Stimulated activated CD4-positive, alpha-beta T cell treated with anti-CD3 and anti-CD28 coated beads, Interleukin-12 subunit alpha, Interleukin-12 subunit beta, amount 100 ng/mL, for 24 hours (primary cell): ENCODE measurements around the gene FLYWCH2.
"Not testable (repeated sequence)": the region's sequence is repeated elsewhere in the genome, so short reads cannot be mapped to it uniquely, and the experiment has no call there.

Experiments used
- DNase-seq, 2 experiments: peaks; one replicate each; pipeline ENCODE4 v3.0.0-alpha.2; 2020; ENCODE audit warnings: low read depth in 2 of 2

The FLYWCH2 gene

DNA sequence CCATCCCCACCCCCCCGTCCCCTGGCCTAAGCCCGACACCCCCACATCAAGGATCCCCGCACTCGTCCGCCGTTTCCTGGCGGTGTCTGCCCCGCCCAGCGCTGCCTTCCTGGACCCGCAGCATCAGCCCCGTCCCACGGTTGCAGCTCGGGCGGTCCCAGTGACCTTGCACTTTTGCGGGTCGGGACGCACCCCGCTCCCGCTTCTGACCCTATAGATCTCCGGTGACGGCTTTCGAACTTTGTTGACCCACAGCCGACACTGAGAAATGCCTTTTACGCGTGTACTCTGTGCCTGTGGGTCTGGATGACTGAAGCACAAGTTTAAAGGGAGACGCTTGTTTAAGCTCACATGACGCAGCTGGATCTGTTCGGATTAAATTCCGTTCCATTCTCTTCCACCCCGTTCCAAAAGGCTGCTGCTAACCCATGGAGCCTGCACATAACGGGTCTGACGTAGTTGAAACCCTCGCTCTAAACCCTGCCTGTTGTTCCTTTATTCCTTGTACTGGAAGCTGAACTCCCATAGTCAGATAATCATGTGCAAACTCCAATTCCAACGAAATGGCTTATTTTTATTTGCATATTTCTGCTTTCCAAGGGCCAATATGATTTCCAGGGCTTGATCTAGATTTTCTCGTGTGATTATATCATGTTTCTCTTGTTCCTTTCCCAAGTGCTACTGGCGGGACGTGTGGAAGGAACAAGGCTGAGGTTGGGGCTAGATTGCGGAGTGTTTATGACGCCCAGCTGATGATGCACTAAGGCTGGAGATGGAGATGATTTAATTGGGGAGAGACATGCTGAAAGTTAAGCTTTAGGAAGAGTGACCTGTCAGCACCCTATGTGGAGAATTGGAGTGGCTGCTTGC is 29.6 kb downstream of the FLYWCH2 start:
- peak; percentile 5 to 24 for DNase-seq

DNA sequence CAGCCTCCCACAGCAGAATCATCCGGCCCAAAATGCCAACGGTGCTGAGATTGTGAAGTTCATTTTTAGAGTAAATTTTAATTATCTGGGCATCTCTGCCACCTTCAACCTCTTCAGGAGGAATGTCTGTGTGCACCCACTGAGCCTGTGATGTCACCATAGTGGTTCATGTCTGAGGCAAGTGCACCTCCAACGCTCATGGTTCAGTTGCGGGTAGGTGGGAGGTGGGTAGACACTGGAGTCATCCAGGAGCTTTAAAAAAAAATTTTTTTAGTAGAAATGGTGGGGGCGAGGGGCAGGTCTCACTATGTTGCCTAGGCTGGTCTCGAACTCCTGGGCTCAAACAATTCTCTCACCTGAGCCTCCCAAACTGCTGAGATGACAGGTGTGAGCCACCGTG is 30.6 kb downstream of the FLYWCH2 start:
- no peak for DNase-seq

DNA sequence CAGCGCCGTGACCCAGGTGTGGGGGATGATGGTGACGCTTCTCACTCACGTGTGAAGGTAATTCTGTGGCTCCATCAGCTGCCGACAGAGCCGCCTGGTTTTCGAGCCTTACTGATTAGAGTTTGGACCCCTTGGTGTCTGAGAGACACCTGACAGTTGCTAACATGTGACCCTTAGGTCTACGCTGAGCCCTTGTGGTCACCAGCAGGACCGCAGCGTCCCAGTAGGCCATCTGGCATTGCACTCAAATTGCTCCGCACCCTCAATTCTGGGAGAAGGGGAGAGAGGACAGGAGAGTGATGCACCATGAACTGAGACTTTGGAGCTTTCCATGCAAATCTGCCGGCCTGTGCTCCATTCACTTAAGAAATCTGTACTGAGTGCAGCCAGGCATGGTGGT is 31.2 kb downstream of the FLYWCH2 start:
- DNase-seq, result no peak

DNA sequence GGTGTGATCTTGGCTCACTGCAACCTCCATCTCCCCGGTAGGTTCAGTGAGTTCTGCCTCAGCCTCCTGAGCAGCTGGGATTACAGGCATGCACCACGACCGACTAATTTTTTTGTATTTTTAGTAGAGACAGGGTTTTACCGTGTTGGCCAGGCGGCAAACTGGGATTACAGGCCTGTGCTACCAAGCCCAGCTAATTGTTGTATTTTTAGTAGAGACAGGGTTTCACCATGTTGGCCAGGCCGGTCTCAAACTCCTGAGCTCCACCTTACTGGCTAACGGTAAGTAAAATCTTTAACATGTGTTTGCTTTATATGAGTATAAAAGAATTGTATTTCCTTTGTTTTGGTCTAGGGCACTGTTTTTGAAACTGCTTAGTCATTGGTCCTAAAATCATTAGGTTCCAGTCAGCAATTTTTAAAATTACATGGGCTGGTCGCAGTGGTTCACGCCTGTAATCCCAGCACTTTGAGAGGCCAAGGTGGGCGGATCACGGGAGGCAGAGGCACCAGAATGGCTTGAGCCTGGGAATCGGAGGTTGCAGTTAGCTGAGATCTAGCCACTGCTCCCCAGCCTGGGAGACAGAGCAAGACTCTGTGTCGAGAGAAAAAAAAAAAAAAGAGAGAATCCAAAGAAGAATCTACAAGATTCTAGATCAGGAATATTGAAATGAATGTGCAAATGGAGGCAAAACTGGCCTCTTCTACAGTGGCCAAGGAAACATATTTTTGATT is 32.3 kb downstream of the FLYWCH2 start:
- DNase-seq, result no peak

DNA sequence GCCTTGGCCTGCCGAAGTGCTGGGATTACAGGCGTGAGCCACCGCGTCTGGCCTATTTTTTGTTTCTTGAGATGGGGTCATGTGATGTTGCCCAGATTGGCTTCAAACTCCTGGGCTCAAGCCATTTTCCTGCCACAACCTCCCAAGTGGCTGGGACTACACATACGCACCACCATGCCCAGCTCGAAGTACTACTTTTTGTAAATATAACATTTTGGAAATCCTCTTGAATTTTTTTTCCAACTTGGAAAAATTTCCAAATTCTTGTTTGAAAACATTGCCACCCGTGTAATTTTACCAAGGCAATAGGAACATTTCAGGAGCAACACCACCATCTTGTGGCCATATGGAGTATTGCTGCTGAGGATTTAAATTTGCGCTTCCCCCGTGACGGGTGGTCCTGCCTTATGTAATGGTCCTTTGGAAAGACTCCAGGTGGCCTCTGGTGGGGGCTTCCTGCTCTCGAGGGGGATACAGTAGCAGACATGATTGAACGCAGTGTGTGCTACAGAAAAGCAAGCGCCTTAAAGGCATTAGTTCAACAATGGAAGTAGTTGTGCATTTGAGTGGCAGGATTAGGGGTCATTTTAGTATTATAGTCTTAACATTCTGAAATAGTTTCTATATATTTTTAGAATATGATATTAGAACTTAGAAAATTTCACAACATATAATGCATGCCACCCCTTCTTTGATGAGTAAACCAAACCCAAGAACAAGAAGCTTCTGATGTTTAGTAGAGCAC is 36.7 kb downstream of the FLYWCH2 start:
- peak; percentile 17 to 43 for DNase-seq

DNA sequence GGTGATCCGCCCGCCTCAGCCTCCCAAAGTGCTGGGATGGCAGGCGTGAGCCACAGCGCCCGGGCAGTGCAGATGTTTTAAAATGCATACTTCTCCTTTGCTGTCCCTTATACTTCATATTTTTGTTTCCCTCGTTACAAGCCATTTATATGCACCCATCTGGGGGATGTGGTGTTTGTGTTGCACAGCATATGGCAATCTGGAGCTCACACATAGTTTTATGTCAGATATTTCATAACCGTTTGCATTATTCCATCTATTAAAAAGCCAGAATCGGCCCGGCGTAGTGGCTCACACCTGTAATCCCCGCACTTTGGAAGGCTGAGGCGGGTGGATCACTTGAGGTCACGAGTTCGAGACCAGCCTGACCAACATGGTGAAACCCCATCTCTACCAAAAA is 40.5 kb downstream of the FLYWCH2 start:
- no peak for DNase-seq

DNA sequence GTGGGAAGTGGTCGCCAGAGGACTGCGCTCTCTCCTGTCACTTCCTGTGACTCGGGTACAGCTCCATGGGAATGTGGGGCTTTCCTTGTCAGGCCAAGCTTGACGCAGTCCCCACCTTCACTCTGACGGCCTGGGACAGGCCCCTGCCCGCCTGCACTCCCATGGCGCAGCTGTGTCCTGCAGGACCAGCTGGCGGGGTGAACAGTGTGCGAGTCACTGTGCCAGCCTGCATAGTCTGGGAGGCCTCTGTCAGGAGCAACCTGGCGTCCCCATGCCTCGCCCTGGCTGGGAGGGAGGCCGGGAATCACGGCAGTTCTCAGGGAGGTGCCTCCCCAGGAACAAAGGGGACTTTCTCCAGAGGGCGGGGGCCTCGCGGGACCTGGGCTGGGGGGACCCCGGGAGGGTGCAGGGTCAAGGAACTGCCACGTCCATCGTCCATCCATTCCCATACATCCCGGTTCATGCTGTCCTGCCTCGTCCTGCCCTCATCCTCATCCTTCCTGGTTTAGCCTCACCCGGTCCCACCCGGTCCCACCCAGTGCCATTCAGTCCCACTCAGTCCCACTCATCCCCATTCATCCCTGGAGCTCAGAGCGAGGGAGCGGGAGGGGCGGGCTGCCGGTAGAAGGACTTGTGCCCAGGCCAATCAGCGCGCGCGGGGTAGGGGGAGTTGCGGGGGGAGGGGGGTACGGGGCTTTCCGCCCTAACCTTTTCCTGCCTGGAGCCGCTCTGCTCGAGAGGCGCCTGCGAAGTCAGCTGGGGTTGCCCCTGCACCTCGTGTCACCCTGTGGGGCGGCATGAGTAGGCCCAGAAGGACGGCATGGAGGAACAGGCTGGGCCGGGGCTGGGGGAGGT is 42.1 kb downstream of the FLYWCH2 start:
- DNase-seq, result no peak

DNA sequence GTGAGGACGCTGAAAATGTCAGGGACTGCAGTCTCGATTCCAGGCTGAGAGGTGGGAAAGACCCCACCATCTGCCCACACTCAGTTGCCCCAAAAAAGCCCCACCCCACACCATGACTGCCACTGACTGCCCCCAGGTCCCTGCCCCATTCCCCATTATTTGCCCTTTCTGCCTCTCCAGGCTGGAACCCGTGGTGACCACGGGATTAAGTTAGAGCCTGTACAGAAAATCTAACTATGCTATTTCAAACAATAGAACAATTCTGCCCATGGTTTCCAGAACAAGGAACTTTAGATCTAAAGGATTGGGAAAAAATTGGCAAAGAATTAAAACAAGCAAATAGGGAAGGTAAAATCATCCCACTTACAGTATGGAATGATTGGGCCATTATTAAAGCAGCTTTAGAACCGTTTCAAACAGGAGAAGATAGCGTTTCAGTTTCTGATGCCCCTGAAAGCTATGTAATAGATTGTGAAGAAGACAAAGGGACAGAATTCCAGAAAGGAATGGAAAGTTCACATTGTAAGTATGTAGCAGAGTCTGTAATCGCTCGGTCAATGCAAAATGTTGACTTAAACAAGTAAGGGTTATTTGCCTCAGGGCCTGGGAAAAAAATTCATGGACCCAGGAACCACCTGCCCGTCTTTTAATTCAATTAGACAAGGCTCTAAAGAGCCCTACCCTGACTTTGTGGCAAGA is 43.1 kb downstream of the FLYWCH2 start:
- DNase-seq, result no peak

DNA sequence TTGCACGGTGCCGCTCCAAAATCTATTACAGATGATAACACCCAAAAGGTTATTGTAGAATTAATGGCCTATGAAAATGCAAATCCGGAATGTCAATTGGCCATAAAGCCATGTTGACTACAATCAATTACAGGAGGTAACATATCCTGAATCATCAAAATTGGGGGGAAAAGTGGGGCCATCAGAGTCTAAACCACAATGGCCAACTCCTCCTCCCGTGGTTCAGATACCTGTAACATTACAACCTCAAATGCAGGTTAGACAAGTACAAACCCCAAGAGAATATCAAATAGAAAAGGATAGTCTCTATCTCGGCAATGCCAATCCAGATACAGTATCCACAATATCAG is 43.6 kb downstream of the FLYWCH2 start:
- no peak for DNase-seq

DNA sequence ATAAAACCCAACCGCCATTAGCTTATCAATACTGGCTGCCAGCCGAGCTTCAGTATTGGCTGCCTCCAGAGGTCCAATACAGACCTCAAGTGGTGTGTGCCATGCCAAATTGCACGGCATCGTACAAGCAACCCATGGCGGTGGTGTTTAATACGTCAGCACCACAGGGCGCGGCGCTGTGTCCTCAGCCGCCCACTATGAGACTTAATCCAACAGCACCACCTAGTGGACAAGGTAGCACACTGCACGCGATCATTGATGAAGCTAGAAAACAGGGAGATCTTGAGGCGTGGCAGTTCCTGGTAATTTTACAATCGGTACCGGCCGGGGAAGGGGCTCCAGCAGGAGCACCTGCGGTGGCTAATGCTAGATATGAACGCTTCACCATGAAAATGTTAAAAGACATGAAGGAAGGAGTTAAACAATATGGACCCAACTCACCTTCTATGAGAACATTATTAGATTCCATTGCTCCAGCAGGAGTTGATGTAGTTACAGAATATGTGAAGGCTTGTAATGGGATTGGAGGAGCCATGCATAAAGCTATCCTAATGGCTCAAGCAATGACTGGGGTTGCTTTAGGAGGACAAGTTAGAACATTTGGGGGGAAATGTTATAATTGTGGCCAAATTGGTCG is 44.1 kb downstream of the FLYWCH2 start:
- DNase-seq, result peak; percentile 73 to 87

DNA sequence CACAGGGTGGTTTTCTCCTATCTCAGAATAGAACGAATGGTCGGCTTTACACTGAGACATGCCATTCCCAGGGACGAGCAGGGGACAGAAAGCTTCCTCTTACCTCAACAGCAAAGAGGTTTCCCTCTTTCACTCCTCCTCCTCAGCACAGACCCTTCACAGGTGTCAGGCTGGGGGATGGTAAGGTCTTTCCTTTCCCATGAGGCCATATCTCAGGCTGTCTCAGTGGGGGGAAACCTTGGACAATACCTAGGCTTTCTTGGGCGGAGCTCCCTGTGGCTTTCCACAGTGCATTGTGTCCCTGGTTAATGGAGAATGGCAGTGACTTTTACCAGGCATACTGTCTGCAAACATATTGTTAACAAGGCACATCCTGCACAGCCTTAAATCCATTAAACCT is 45.1 kb downstream of the FLYWCH2 start:
- DNase-seq, result not testable (repeated sequence)

DNA sequence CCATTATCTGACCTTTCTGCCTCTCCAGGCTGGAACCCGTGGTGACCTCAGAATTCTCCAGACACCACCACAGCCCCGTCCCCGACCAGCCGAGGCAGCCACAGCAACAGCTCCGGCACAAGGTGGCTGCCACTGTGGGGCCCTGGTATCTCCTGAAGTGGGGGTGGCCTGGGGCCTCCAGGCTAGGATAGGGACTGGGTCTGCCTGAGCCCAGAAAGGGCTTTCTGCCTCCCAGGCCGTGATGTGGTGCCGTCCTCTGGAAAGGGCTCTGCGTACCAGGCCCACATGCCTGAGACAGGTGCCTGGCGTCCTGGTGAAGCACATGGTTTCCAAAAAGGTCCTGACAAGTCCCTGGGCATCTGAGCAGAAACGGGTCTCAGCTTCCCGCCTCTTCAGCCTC is 45.8 kb downstream of the FLYWCH2 start:
- no peak for DNase-seq

DNA sequence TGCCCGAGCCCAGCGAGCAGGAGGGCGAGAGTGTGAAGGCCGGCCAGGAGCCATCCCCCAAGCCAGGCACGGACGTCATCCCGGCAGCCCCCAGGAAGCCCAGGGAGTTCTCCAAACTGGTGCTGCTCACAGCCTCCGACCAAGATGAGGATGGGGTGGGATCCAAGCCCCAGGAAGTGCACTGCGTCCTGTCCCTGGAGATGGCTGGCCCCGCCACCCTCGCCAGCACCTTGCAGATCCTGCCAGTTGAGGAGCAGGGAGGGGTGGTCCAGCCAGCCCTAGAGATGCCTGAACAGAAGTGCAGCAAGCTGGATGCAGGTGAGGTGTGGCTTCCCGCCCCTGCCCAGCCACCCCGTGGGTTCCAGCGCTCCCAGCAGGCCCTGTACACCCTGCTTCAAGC is 46.7 kb downstream of the FLYWCH2 start:
- DNase-seq, result no peak

DNA sequence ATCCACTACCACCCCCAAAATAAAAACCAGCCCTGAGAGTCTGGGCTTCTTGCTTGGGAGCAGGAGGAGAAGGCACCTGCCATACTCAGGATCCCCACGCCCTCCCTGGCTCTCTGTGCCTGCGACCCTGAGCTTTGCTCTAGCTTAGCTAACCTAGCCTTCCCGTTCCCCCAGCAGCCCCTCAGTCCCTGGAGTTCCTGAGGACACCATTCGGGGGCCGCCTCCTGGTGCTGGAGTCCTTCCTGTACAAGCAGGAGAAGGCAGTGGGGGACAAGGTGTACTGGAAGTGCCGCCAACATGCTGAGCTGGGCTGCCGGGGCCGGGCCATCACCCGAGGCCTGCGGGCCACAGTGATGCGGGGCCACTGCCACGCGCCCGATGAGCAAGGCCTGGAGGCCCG is 47.2 kb downstream of the FLYWCH2 start:
- DNase-seq, result no peak

DNA sequence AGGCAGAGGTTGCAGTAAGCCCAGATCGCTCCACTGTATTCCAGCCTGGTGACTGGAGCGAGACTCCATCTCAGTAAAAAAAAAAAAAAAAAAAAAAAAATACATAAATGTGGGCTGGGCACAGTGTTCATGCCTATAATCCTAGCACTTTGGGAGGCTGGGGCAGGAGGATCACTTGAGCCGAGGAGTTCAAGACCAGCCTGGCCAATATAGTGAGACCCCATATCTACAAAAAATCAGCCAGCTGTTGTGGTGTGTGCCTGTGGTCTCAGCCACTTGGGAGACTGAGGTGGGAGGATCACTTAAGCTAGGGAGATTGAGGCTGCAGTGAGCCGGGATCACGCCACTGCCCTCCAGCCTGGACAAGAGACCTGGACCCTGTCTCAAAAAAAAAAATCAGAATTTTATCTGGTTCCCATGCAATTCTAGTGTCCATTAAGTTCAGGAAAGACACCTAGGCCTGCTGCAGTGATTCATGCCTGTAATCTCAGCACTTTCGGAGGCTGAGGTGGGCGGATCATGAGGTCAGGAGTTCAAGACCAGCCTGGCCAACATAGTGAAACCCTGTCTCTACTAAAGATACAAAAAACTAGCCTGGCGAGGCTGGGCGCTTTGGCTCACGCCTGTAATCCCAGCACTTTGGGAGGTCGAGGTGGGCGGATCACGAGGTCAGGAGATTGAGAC is 48.4 kb downstream of the FLYWCH2 start:
- DNase-seq, result not testable (repeated sequence)

DNA sequence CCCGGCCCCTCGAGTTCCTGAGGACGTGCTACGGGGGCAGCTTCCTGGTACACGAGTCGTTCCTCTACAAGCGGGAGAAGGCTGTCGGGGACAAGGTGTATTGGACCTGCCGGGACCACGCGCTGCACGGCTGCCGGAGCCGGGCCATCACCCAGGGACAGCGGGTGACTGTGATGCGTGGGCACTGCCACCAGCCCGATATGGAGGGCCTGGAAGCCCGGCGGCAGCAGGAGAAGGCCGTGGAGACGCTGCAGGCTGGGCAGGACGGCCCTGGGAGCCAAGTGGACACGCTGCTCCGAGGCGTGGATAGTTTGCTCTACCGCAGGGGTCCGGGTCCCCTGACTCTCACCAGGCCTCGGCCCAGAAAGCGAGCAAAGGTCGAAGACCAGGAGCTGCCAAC is 50.1 kb downstream of the FLYWCH2 start:
- DNase-seq, result no peak

DNA sequence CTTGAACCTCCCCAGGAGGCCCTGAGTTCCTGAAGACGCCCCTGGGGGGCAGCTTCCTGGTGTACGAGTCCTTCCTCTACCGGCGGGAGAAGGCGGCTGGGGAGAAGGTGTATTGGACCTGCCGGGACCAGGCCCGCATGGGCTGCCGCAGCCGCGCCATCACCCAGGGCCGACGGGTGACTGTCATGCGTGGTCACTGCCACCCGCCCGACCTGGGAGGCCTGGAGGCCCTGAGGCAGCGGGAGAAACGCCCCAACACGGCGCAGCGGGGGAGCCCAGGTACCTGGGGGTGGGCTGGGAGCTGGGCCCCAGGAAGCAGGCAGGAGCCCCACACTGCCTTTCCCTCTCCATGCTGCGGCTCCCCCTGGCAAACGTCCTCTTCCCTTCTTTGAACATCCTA is 50.7 kb downstream of the FLYWCH2 start:
- no peak for DNase-seq

DNA sequence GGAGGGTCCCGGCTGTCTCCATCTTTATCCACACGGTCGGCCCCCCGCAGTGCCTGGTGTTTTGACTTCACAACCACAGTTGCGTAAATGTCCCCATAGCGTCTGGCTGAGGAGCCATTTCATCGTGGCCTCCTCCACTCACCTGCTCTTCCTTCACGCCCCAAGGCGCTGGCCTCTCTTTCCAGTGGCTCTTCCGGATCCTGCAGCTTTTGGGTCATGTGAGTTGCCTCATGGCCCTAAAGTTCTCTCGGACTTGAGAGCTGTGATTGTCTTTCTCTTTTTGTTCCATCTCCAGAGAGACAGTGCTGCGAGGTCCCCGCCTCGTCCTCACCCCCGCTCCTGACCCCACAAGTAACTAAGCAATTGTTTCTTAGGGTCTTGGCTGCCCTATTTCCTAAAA is 51.4 kb downstream of the FLYWCH2 start:
- no peak for DNase-seq

DNA sequence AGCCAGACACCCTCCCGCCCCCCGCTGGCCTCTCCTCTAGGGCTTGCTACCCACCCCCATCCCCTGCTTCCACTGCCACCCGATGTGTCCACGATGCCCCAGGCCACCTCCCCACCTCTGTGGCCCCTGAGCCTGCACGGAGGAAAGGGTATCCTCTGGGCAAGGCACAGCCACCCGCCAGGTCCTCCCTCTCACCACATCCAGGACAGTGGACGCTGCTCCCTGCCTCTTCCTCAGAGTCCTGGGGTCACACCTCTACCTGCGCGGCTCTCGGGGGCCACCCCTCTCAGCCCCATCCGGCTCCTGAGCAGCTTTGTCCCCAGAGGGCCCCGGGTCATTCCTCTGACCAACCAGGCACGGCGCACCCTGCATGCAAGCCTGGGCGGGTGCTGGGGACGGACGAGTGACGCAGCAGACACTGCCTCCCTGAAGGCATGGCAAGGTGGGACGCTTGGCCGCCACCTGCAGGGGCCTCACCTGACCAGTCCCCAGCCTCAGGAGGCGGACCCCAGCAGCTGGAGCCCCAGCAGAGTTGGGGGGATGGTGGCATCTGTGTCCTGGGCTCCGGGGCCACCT is 53.5 kb downstream of the FLYWCH2 start:
- no peak for DNase-seq

DNA sequence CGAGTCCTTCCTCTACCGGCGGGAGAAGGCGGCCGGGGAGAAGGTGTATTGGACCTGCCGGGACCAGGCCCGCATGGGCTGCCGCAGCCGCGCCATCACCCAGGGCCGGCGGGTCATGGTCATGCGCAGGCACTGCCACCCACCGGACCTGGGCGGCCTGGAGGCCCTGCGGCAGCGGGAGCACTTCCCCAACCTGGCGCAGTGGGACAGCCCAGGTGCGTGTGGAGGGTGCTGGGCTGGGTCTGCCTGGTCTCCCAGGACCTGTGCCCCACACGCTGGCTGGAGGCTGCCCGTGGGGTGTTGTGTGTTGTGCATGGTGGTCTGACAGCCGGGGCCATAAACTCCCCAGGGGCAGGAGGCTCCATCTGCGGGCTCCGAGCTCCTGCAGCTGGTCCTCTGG is 54.2 kb downstream of the FLYWCH2 start:
- no peak for DNase-seq
